Mammary epithelial cell (primary cell): Measurements from ENCODE around the gene SEC14L1.

ENCODE experiments used
- EZH2 ChIP-seq: IDR thresholded peaks from 2 replicates; pipeline ENCODE4 v1.6.1; 2012; ENCODE audit warnings: low read length, inconsistent platforms, borderline replicate concordance
- TF ChIP-seq, protein P1 (sequence below), 2 donors: IDR thresholded peaks in 1 of 2; conservative IDR thresholded peaks in 1 of 2; 2 replicates each; pipeline ENCODE4 v1.5.1; 2011 to 2012; ENCODE audit warnings: inconsistent platforms in 2 of 2, low read length in 2 of 2, mild to moderate bottlenecking in 2 of 2, control low read depth in 1 of 2, low read depth in 1 of 2; ENCODE audit not compliant: insufficient read depth in 1 of 2; ENCODE audit errors: extremely low read depth in 1 of 2

DNA sequence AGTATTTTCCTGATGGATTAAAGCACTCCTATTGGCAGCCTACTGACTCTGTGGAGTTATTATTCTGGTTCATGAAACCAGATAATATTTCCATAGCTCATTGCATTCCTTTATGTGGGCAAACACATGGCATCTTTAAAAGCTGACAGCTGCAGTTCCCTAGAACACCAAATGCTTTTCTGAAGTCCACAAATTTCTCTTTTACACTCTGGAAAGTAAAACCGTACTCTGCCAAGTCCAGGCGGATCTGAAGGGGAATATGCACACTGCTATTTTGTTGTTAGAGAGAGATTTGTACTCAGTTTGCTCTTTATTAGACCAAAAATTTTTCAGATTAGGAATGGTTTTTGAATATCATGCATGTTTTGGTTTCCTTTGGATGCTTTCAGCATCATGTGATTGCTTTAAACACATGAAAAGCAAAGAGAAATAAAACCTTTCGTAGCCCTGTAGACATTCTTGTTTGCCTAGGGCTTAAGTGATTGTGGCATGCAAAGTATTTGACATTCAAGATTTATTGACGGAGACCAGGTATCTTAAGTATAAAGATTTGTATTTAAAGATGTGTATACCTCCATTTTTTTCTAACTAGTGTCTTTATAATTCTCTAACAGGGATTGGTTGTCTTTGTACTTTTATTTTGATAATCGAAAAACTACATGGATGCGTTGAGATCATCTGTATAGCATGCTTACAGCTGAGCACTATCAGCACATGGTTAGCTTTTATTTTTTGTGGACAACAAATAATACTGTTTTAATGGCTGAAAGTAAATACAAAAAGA is 19.5 kb downstream of the SEC14L1 start:
- no peak for TF ChIP-seq EZH2
- TF ChIP-seq, protein P1, sequence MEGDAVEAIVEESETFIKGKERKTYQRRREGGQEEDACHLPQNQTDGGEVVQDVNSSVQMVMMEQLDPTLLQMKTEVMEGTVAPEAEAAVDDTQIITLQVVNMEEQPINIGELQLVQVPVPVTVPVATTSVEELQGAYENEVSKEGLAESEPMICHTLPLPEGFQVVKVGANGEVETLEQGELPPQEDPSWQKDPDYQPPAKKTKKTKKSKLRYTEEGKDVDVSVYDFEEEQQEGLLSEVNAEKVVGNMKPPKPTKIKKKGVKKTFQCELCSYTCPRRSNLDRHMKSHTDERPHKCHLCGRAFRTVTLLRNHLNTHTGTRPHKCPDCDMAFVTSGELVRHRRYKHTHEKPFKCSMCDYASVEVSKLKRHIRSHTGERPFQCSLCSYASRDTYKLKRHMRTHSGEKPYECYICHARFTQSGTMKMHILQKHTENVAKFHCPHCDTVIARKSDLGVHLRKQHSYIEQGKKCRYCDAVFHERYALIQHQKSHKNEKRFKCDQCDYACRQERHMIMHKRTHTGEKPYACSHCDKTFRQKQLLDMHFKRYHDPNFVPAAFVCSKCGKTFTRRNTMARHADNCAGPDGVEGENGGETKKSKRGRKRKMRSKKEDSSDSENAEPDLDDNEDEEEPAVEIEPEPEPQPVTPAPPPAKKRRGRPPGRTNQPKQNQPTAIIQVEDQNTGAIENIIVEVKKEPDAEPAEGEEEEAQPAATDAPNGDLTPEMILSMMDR (conservative IDR thresholded peaks at IDR 0.05 in 1 of 2, IDR thresholded peaks at IDR 0.05 in 1 of 2; ENCODE audit: extremely low read depth in 1 of 2, insufficient read depth in 1 of 2, low read depth in 1 of 2, low read length in 2 of 2), result no peak
